ENCODE results near the gene RGN.

DNA sequence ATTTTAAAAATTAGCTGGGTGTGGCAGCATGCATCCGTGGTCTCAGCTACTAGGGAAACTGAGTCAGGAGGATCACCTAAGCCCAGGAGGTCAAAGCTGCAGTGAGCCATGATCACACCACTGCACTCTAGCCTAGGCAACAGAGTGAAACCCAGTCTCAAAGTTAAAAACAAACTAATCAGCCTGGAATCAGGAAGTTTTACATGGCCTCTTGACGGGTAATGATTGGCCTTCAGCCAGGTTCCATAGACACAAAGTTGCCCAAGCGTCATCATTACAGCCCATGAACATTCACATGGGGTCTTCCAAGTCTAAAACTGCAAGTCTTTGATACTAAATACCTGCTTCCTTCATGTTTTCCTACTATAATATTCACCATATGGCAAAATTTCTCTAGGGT, 10.0 kb upstream of the RGN start:
- TF ChIP-seq POLR2A (IDR thresholded peaks at IDR 0.05; ENCODE audit: low read length) (no peak), GATA1 (IDR thresholded peaks at IDR 0.05; ENCODE audit: low read depth, low read length) (no peak)
